ENCODE data around the gene LYPLA2. TPM values are rescaled to one million over a fixed set of nuclear protein-coding genes. Genes with fewer than 3 reads are reported as not detected.

The LYPLA2 gene
- total and polyA plus RNA-seq, 2 of the 8 experiments (the other 6 are each of a cell fraction or from before 2014, with no cell fraction given) = 138 to 211 TPM

DNA sequence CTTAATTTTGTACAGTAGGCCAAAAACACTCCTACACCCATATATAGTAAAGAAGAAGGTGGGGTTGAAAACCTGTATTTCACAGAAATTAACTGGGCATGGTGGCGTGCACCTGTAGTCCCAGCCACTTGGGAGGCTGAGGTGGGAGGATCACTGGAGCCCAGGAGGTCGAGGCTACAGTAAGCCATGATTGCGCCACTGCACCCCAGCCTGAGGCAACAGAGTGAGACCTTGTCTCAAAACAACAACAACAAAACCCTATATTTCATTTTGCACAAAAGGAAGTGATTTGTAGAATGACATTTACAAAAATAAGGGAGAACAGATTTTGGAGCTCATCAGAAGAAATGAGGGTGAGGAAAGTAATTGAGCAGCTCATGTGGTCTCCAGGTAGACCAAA lies 2.2 kb upstream of the LYPLA2 start (continued):
- no peak for TF ChIP-seq PHF8 (conservative IDR thresholded peaks at IDR 0.05; ENCODE audit: low read depth, low read length)
- TF ChIP-seq KDM5A (IDR thresholded peaks at IDR 0.05; ENCODE audit: low read length) = no peak
- TF ChIP-seq GABPA (IDR thresholded peaks at IDR 0.05; ENCODE audit: borderline replicate concordance, insufficient read depth, low read length) = no peak
- TF ChIP-seq ASH2L (IDR thresholded peaks at IDR 0.05; ENCODE audit: low read length) = no peak
- no peak for TF ChIP-seq TCF12 (IDR thresholded peaks at IDR 0.05; ENCODE audit: low read depth, low read length)
- no peak for TF ChIP-seq KDM1A (IDR thresholded peaks at IDR 0.05; ENCODE audit: borderline replicate concordance, low read length)
- no peak for TF ChIP-seq TBP (IDR thresholded peaks at IDR 0.05; ENCODE audit: low read depth, low read length)
- TF ChIP-seq RFX5 (IDR thresholded peaks at IDR 0.05; ENCODE audit: borderline replicate concordance, low read depth, low read length) = no peak

Measured in H1 (cell line).